ENCODE data around the gene TDRD10. TPM values are rescaled to one million over a fixed set of nuclear protein-coding genes. Genes with fewer than 3 reads are reported as not detected.

The TDRD10 gene
- total and polyA plus RNA-seq, 2 experiments from 2014 or later: not detected

DNA sequence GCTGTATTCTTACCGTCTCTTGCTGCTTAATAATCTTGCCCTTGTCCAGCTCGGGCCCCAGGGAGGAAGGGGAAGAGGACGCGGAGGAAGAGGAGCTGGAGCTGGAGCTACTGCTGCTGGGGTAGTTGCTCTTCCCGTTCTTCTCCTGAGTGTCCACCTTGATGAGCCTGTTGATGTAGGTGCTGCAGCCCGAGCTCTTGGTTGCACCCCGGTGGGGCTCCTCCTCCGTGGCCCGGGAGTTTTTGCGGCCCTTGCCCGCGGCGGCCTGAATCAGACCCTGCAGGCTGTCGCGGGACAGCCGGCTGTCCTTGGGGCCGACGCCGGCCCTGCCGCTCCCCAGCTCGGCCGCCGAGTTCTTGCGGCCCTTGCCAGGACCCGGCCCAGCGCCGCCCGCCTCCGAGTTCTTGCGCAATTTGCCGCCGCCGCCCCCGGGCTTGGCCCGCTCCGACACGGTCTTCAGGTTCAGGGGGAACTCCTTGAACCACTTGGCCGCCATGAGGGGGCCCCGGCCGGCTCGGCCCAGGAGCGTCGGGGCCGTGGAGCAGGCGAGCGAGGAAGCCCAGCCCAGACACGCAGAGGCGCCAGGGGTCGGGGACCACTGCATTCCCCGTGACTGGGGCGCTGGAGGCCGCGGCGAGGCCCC lies 475 bp upstream of the TDRD10 start:
- Histone ChIP-seq H3K9ac (no peak overlapping the region), H3K4me3 (peak overlapping the region; percentile 24; the same call in 1 of the 2 replicates), H3K9me2 (ENCODE audit: insufficient read depth) (no peaks in the 10 kb centered on the region), H3K4me2 (ENCODE audit: unreplicated experiment) (peak overlapping the region; percentile 38), H3K4me1 (ENCODE audit: insufficient read depth) (no peaks in the 10 kb centered on the region), H3K36me3 (ENCODE audit: low read depth) (no peaks in the 10 kb centered on the region), H3K79me2 (ENCODE audit: insufficient read depth) (no peaks in the 10 kb centered on the region), H3K27ac (no peak overlapping the region), H3K9me3 (ENCODE audit: low read depth) (no peaks in the 10 kb centered on the region), H4K20me1 (ENCODE audit: insufficient read depth) (no peaks in the 10 kb centered on the region), H2AFZ (peak overlapping the region; percentile 56), H3K27me3 (replicated peaks; ENCODE audit: insufficient read depth) (peaks cover 73% of the 10 kb centered on the region), H3F3A (ENCODE audit: insufficient read depth) (no peaks in the 10 kb centered on the region)
- DNase-seq: peak; percentile 44
- in situ Hi-C loops (cut with MboI): no loop called here
- TF ChIP-seq EZH2 (IDR thresholded peaks at IDR 0.05; ENCODE audit: insufficient read depth, poor library complexity, severe bottlenecking): peak; percentile 95
- TF ChIP-seq EZH2phosphoT487 (IDR thresholded peaks at IDR 0.05; ENCODE audit: insufficient read depth, low read depth): peak; percentile 58; the same call in 1 of the 2 replicates
- 2% methylated on average over 24 to 42 of the region's 54 CpGs for WGBS, 2 experiments (ENCODE audit: low coverage in 1 of 2, low lambda C conversion rate in 2 of 2, missing lambda C conversion rate in 2 of 2)

DNA sequence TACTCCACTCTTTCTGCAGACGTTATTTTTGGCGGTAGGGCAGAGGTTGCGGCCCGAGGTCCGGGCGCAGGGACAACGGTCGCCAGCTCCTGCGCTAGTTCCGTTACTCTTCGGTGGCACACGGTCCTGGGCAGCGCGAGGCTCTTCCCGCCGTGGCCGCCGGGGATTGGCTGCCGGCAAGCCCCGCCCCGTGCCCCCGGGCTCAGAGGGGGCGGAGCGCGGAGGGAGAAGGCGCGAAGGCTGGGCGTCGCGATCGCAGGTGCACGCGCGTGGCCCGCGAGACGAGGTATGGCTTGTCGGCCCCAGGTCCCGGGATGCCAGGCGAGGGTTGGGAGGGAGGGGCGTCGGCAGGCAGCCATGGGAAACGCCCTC lies 711 bp downstream of the TDRD10 start:
- H3K4me1 ChIP-seq (ENCODE audit: insufficient read depth): no peaks in the 10 kb centered on the region
- no peaks in the 10 kb centered on the region for H3F3A ChIP-seq (ENCODE audit: insufficient read depth)
- H3K9ac ChIP-seq: no peak overlapping the region
- in situ Hi-C loops (cut with MboI): no loop called here
- H3K4me2 ChIP-seq (ENCODE audit: unreplicated experiment): no peak overlapping the region
- no peaks in the 10 kb centered on the region for H3K79me2 ChIP-seq (ENCODE audit: insufficient read depth)
- no peak overlapping the region for H2AFZ ChIP-seq
- no peak overlapping the region for H3K4me3 ChIP-seq
- TF ChIP-seq EZH2phosphoT487 (IDR thresholded peaks at IDR 0.05; ENCODE audit: insufficient read depth, low read depth): no peak
- TF ChIP-seq EZH2 (IDR thresholded peaks at IDR 0.05; ENCODE audit: insufficient read depth, poor library complexity, severe bottlenecking): no peak
- 20 to 34% methylated on average over 21 to 43 of the region's 43 CpGs for WGBS, 2 experiments (ENCODE audit: low coverage in 1 of 2, low lambda C conversion rate in 2 of 2, missing lambda C conversion rate in 2 of 2)
- no peaks in the 10 kb centered on the region for H4K20me1 ChIP-seq (ENCODE audit: insufficient read depth)
- no peak overlapping the region for H3K27ac ChIP-seq
- no peaks in the 10 kb centered on the region for H3K9me3 ChIP-seq (ENCODE audit: low read depth)
- no peaks in the 10 kb centered on the region for H3K36me3 ChIP-seq (ENCODE audit: low read depth)
- peaks cover 61% of the 10 kb centered on the region for H3K27me3 ChIP-seq (replicated peaks; ENCODE audit: insufficient read depth)
- no peaks in the 10 kb centered on the region for H3K9me2 ChIP-seq (ENCODE audit: insufficient read depth)
- DNase-seq: no peak

DNA sequence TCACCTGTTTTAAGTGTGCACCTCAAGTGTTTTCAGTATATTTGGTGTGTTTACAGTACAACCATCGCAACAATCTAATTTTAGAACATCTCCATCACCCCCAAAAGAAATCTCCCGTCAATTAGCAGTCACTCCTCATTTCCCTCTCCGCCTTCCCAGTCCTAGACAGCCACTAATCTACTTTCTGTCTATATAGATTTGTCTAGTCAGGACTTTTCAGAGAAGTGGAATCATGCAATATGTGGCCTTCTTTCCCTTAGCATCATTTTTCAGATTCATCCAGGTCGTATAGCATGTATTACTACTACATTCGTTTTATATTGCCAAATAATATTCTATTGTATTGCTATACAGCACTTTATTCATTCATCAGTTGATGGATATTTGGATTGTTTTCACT lies 1.9 kb downstream of the TDRD10 start:
- Histone ChIP-seq H3K79me2 (ENCODE audit: insufficient read depth) (no peaks in the 10 kb centered on the region), H3K4me2 (ENCODE audit: unreplicated experiment) (no peak overlapping the region), H3F3A (ENCODE audit: insufficient read depth) (no peaks in the 10 kb centered on the region), H3K27ac (no peak overlapping the region), H3K27me3 (replicated peaks; ENCODE audit: insufficient read depth) (peaks cover 61% of the 10 kb centered on the region), H2AFZ (no peak overlapping the region), H3K9me3 (ENCODE audit: low read depth) (no peaks in the 10 kb centered on the region), H3K36me3 (ENCODE audit: low read depth) (no peaks in the 10 kb centered on the region), H4K20me1 (ENCODE audit: insufficient read depth) (no peaks in the 10 kb centered on the region), H3K4me1 (ENCODE audit: insufficient read depth) (no peaks in the 10 kb centered on the region), H3K9ac (no peak overlapping the region), H3K9me2 (ENCODE audit: insufficient read depth) (no peaks in the 10 kb centered on the region), H3K4me3 (no peak overlapping the region)
- in situ Hi-C loops (cut with MboI): no loop called here
- no peak for TF ChIP-seq EZH2 (IDR thresholded peaks at IDR 0.05; ENCODE audit: insufficient read depth, poor library complexity, severe bottlenecking)
- no peak for TF ChIP-seq EZH2phosphoT487 (IDR thresholded peaks at IDR 0.05; ENCODE audit: insufficient read depth, low read depth)
- WGBS, 2 experiments (ENCODE audit: low coverage in 1 of 2, low lambda C conversion rate in 2 of 2, missing lambda C conversion rate in 2 of 2): 73 to 74% methylated on average over 5 of the region's 5 CpGs
- no peak for DNase-seq

- no peaks in the 10 kb centered on the region for H4K20me1 ChIP-seq (ENCODE audit: insufficient read depth)
- H3K9ac ChIP-seq: no peak overlapping the region
- TF ChIP-seq EZH2phosphoT487 (IDR thresholded peaks at IDR 0.05; ENCODE audit: insufficient read depth, low read depth) (no peak), EZH2 (IDR thresholded peaks at IDR 0.05; ENCODE audit: insufficient read depth, poor library complexity, severe bottlenecking) (no peak)
- no peaks in the 10 kb centered on the region for H3K79me2 ChIP-seq (ENCODE audit: insufficient read depth)
- H3K4me1 ChIP-seq (ENCODE audit: insufficient read depth): no peaks in the 10 kb centered on the region
- H3K36me3 ChIP-seq (ENCODE audit: low read depth): no peaks in the 10 kb centered on the region
- 78 to 93% methylated on average over 3 of the region's 3 CpGs for WGBS, 2 experiments (ENCODE audit: low coverage in 1 of 2, low lambda C conversion rate in 2 of 2, missing lambda C conversion rate in 2 of 2)
- H3K9me2 ChIP-seq (ENCODE audit: insufficient read depth): no peaks in the 10 kb centered on the region
- DNase-seq: no peak
- no peaks in the 10 kb centered on the region for H3F3A ChIP-seq (ENCODE audit: insufficient read depth)
- peaks cover 34% of the 10 kb centered on the region for H3K27me3 ChIP-seq (replicated peaks; ENCODE audit: insufficient read depth)
- no peak overlapping the region for H3K27ac ChIP-seq
- H3K4me2 ChIP-seq (ENCODE audit: unreplicated experiment): no peak overlapping the region
- H2AFZ ChIP-seq: no peak overlapping the region
- in situ Hi-C loops (cut with MboI): no loop called here
- no peak overlapping the region for H3K4me3 ChIP-seq
- H3K9me3 ChIP-seq (ENCODE audit: low read depth): no peaks in the 10 kb centered on the region
Measured at GRCh38 chr1:154512760-154513159, 10.7 kb downstream of the TDRD10 start.

Measured in GM23248 (cell line).